Gastrocnemius medialis (tissue), 4 donors: ENCODE measurements around the gene RASGRP2. TPM values are rescaled to one million over a fixed set of nuclear protein-coding genes. Genes with fewer than 3 reads are reported as not detected.

Source experiments
- ATAC-seq, 2 donors: fragments of 150-250 bp; one replicate each; pipeline ENCODE4 v1.9.1; 2016
- DNase-seq, 2 donors: peaks; one replicate each; pipeline ENCODE4 v3.0.0-alpha.2; 2019
- H3K27ac ChIP-seq, 4 donors: fragments of 200-600 bp; sonication (generic); 1 replicate in 1 of 4; 2 replicates in 3 of 4; pipeline ENCODE4 v1.5.1; 2016 to 2018; ENCODE audit warnings: mild to moderate bottlenecking in 2 of 4, moderate library complexity in 1 of 4
- H3K27me3 ChIP-seq, 3 donors: fragments of 200-600 bp; sonication (generic) in 2 of 3; 1 replicate in 1 of 3; 2 replicates in 2 of 3; pipeline versions ENCODE4 v1.5.1 to v1.6.0; 2016 to 2019; ENCODE audit warnings: mild to moderate bottlenecking in 1 of 3, moderate library complexity in 1 of 3
- H3K36me3 ChIP-seq, 2 donors: fragments of 200-600 bp; sonication (generic) in 1 of 2; one replicate each; pipeline ENCODE4 v1.5.1; 2017 to 2018
- H3K4me1 ChIP-seq, 2 donors: fragments of 200-600 bp; sonication (generic) in 1 of 2; one replicate each; pipeline ENCODE4 v1.5.1; 2016 to 2017; ENCODE audit warnings: mild to moderate bottlenecking in 2 of 2
- H3K4me3 ChIP-seq, 4 donors: fragments of 200-600 bp; sonication (generic) in 3 of 4; 1 replicate in 1 of 4; 2 replicates in 3 of 4; pipeline ENCODE4 v1.5.1; 2016 to 2019; ENCODE audit warnings: mild to moderate bottlenecking in 2 of 4
- H3K9me3 ChIP-seq, 3 donors: fragments of 200-600 bp; sonication (generic) in 2 of 3; 1 replicate in 1 of 3; 2 replicates in 2 of 3; pipeline ENCODE4 v1.5.1; 2016 to 2019
- POLR2A ChIP-seq, 2 donors: fragments of 450-650 bp; IDR thresholded peaks; one replicate each; pipeline ENCODE4 v1.6.1; 2017; ENCODE audit warnings: antibody characterized with exemption in 2 of 2, mild to moderate bottlenecking in 2 of 2, moderate library complexity in 2 of 2
- in situ Hi-C, 4 donors: fragments of 200-750 bp; cut with MboI; loops; one replicate each; pipeline versions ENCODE4 v1.15.0 to v1.8.0; 2017; ENCODE audit warnings: low sequenced_read_pairs in 4 of 4
- intact Hi-C: fragments of 100-400 bp; cut with DNase I; formaldehyde crosslinking; loops from one replicate; pipeline ENCODE4 v1.15.1; 2023; ENCODE audit warnings: low total_unique reads
- total RNA-seq, 4 donors: library from RNA; depleted of rRNA; stranded (reverse); fragments of >200 nt; gene quantifications; one replicate each; pipeline versions ENCODE4 v1.1.0 to v1.2.3, GENCODE V29; 2016
- TF ChIP-seq, protein P1 (sequence below), 5 experiments: fragments of 450-650 bp in 3 of 5; fragments of 200-600 bp in 2 of 5; sonication (generic) in 2 of 5; IDR thresholded peaks in 4 of 5; conservative IDR thresholded peaks in 1 of 5; 1 replicate in 4 of 5; 2 replicates in 1 of 5; pipeline ENCODE4 v1.5.1; 2016 to 2019; ENCODE audit warnings: antibody characterized with exemption in 5 of 5, mild to moderate bottlenecking in 3 of 5, moderate library complexity in 3 of 5

The RASGRP2 gene
- total RNA-seq, 4 donors from 2014 or later = 2.9 to 10.9 (median 7.1) TPM

DNA sequence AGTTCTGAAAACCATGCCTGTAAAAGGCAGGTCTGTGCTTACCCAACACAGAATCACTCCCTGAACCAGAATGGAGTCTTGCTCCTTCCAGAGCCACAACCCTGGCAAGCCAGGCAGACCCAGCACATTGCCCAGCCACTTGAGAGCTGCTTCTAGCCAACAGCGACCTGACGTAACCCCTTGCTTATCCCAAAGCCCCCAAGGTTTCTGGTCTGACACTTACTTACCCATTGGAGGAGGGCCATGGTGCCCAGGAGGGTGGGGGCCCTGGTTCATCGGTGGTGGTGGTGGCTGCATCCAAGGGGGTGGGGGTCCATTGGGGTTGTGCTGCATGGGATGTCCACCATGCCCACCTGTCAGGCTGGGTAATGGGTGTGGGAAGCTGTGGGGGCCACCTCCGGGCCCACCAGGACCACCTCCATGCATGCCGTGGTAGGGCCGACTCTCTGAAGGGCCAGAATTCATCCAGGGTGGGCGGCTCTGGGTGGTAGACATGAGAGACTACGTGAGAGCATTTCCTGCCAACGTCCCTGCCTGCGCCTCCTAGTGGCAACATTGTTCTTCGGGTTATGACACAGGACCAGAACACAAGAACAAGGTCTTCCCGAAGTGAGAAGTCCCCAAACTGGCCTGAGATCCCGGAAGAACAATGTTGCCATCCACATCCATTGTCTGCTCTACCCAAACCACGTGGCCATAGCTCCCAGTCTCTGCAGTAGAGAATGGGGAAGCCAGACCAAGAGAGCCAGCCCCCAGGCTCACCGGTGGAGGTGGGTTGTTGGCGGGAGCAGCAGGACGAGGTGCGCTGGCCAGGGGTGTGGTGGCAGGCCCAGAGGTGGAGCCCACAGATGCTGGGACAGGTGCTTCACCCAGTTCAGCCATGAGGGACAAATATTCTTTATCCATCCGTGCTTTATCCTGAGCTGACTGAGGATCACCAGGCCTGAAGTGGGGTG, 23.7 kb upstream of the RASGRP2 start:
- Histone ChIP-seq H3K36me3 (peaks cover 17 to 89% of the 10 kb centered on the region in 2 donors), H3K9me3 (no peaks in the 10 kb centered on the region)
- in situ Hi-C loops = no loop called here

DNA sequence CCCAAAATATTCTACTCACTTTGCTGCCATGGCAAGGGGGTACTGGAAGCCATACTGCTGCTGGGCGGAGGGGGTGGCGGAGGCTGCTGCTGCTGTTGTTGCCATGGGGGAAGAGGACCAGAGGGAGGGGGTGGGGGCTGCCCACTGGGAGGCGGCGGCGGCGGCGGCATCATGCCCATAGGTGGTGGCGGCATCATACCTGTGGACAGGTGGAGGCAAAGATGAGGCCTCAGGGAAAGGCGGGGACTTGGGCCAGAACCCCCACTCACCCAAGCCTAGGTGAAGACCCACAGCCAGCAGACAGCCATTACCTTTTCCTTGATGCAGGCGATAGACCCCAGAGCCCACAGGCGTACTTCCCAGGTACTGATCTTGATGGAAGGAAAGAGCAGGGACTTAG, 22.9 kb upstream of the RASGRP2 start:
- no peaks in the 10 kb centered on the region for H3K27me3 ChIP-seq
- peak overlapping the region; percentile 48 to 99 (median 62) for H3K27ac ChIP-seq
- peaks cover 17 to 81% of the 10 kb centered on the region in 2 donors for H3K36me3 ChIP-seq
- peaks cover 54 to 55% of the 10 kb centered on the region in 2 donors for H3K4me1 ChIP-seq
- DNase-seq (peak in 1 of 2 donors; percentile 12), ATAC-seq (no peak)
- intact Hi-C loops = no loop called here
- H3K4me3 ChIP-seq = no peak overlapping the region
- TF ChIP-seq, protein P1, sequence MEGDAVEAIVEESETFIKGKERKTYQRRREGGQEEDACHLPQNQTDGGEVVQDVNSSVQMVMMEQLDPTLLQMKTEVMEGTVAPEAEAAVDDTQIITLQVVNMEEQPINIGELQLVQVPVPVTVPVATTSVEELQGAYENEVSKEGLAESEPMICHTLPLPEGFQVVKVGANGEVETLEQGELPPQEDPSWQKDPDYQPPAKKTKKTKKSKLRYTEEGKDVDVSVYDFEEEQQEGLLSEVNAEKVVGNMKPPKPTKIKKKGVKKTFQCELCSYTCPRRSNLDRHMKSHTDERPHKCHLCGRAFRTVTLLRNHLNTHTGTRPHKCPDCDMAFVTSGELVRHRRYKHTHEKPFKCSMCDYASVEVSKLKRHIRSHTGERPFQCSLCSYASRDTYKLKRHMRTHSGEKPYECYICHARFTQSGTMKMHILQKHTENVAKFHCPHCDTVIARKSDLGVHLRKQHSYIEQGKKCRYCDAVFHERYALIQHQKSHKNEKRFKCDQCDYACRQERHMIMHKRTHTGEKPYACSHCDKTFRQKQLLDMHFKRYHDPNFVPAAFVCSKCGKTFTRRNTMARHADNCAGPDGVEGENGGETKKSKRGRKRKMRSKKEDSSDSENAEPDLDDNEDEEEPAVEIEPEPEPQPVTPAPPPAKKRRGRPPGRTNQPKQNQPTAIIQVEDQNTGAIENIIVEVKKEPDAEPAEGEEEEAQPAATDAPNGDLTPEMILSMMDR (IDR thresholded peaks at IDR 0.05 in 4 of 5, conservative IDR thresholded peaks at IDR 0.05 in 1 of 5) = no peak
- TF ChIP-seq POLR2A (IDR thresholded peaks at IDR 0.05) = no peak
- H3K9me3 ChIP-seq = no peaks in the 10 kb centered on the region
- in situ Hi-C loops = no loop called here

More for the DNA sequence above, 23.7 kb upstream of the RASGRP2 start:
- intact Hi-C loops = no loop called here
- H3K27ac ChIP-seq = peak overlapping the region; percentile 48 to 99 (median 62)
- no peak for TF ChIP-seq POLR2A (IDR thresholded peaks at IDR 0.05)
- TF ChIP-seq, protein P1 (IDR thresholded peaks at IDR 0.05 in 4 of 5, conservative IDR thresholded peaks at IDR 0.05 in 1 of 5) = peak; percentile 71 to 87 (median 86)
- H3K27me3 ChIP-seq = no peaks in the 10 kb centered on the region
- DNase-seq (peak in 1 of 2 donors; percentile 73), ATAC-seq (no peak)
- H3K4me3 ChIP-seq = no peak overlapping the region
- H3K4me1 ChIP-seq = peaks cover 54 to 55% of the 10 kb centered on the region in 2 donors

DNA sequence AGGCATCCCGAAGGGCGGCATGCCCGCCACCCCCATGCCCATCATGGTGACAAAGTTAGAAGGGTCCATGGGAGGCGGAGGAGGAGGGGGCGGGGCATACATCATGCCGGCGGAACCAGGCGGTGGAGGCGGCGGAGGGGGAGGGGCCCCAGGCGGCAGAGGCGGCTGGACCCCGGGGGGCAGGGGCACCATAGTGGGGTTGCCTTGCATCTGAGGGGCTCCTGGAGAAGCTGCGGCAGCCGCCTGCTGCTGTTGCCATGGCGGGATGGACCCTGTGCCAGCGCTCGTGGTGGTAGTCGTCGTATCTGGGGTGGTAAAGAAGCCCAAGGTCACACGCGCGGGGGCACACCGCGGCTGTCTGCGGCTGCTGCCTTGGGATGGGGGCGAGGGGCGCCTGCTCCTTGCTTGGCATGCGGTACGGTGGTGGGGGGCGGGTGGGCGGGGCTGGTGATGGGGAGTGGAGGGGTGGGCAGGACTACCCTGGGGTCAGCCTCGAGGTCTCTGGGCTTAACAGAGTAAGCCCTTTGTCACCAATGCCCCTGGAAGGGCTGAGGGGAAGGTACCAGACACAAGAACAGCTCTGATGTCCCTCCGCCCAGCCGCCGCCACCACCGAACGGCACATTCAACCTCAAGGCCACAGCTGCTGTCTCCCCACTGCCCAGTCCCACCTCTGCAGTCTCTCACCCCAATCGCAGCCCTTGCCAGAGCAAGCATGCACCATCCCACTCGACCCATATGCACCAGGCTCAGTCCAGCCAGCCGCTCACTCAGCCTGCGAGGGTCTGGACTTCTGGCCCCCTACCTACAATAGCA, 22.1 kb upstream of the RASGRP2 start:
- H3K27ac ChIP-seq = peak overlapping the region; percentile 55 to 99 (median 94)
- TF ChIP-seq, protein P1 (IDR thresholded peaks at IDR 0.05 in 4 of 5, conservative IDR thresholded peaks at IDR 0.05 in 1 of 5) = no peak
- no peak for TF ChIP-seq POLR2A (IDR thresholded peaks at IDR 0.05)
- peaks cover 17 to 73% of the 10 kb centered on the region in 2 donors for H3K36me3 ChIP-seq
- intact Hi-C loops (no loop called here), in situ Hi-C loops (no loop called here)
- DNase-seq (peak in 1 of 2 donors; percentile 18), ATAC-seq (no peak)
- no peak overlapping the region for H3K4me3 ChIP-seq
- no peaks in the 10 kb centered on the region for H3K9me3 ChIP-seq
- no peaks in the 10 kb centered on the region for H3K27me3 ChIP-seq
- peaks cover 57 to 58% of the 10 kb centered on the region in 2 donors for H3K4me1 ChIP-seq

DNA sequence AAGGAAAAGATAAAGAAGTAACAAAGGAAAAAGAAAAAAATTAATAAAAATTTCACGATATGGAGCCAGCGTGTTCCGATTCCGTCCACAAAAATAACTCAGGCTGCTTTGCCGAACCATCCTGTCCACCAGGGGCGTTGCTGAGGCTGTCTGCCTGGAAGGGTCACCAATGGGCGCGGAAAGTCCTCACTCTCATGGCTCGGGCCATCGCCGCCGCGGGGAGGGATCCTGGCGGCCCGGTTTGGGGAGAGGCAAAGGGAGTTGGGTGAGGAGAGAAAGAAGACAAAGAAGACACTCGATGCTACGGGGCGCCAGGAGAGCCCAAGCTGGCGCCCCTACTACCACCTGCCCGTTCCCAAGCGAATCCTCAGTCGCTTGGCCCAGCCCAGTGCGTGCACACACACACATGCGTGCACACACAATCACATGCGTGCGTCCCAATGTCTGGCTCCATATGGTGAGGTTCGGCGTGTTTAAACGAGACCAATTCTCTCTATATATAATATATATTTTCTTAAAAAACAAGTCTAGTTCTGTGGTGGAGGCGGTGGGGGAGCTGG, 21.4 kb upstream of the RASGRP2 start:
- peak overlapping the region; percentile 91 to 99 (median 94) for H3K27ac ChIP-seq
- DNase-seq (peak in 1 of 2 donors; percentile 57), ATAC-seq (no peak)
- H3K4me1 ChIP-seq = peaks cover 64 to 65% of the 10 kb centered on the region in 2 donors
- TF ChIP-seq, protein P1 (IDR thresholded peaks at IDR 0.05 in 4 of 5, conservative IDR thresholded peaks at IDR 0.05 in 1 of 5) = peak in 3 of 5 experiments; percentile 19 to 37 (median 31)
- no peak for TF ChIP-seq POLR2A (IDR thresholded peaks at IDR 0.05)
- H3K9me3 ChIP-seq = no peaks in the 10 kb centered on the region
- H3K36me3 ChIP-seq = peaks cover 17 to 66% of the 10 kb centered on the region in 2 donors
- no peaks in the 10 kb centered on the region for H3K27me3 ChIP-seq
- in situ Hi-C loops = no loop called here
- H3K4me3 ChIP-seq = no peak overlapping the region
- intact Hi-C loops = no loop called here
